GM21381 (cell line): ENCODE results near the gene C6orf132.
"Not testable (repeated sequence)": the region's sequence is repeated elsewhere in the genome, so short reads cannot be mapped to it uniquely, and the experiment has no call there.

Source experiments
- ATAC-seq: cut with Tn5 transposase; IDR thresholded peaks from one replicate; pipeline ENCODE4 v1.9.1; 2021; ENCODE audit warnings: mild to moderate bottlenecking, moderate library complexity; ENCODE audit not compliant: unreplicated experiment

C6orf132 gene, protein sequence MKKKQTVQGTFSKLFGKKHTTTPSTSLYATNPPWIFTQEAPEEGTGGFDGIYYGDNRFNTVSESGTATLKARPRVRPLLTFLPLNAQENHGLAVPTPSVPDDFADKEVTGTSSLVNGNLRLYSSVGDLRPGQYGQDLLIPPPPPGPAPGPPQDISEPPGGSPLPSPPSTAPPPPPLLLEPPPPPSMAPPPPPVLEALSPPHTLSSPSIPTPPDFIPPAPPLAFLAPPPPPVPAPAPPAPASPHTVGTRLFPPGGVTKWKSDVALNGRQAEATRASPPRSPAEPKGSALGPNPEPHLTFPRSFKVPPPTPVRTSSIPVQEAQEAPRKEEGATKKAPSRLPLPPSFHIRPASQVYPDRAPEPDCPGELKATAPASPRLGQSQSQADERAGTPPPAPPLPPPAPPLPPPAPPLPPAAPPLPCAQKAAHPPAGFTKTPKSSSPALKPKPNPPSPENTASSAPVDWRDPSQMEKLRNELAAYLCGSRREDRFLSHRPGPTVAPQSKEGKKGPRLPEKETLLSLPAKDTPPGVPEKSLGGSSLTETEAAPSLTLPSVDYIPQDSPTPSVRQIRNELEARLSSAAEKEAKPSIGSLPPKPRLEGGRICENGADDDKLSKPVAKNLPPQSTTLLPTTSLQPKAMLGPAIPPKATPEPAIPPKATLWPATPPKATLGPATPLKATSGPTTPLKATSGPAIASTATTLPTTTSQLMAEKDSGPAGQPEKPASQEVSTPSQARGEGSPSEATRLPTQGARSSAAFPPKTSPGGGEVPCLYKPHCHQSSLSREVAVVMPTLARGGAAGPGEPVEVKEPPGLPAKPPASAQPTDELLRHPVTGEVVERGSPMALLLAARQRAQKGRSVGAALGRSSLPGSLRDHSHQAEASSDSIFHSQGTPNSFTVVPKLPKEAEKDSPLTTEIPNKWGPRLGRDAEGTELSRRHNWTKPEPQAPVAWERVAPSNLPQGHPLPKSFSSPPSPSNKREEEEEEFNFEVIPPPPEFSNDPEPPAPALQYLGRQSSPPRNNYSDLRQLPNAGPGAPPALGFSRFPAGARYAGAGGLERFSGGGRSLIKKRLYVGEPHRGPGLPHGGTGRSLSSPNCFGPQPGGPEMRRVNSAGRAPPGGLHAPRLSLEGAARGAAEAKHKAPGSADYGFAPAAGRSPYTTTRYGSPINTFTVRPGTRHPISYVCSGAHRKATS

DNA sequence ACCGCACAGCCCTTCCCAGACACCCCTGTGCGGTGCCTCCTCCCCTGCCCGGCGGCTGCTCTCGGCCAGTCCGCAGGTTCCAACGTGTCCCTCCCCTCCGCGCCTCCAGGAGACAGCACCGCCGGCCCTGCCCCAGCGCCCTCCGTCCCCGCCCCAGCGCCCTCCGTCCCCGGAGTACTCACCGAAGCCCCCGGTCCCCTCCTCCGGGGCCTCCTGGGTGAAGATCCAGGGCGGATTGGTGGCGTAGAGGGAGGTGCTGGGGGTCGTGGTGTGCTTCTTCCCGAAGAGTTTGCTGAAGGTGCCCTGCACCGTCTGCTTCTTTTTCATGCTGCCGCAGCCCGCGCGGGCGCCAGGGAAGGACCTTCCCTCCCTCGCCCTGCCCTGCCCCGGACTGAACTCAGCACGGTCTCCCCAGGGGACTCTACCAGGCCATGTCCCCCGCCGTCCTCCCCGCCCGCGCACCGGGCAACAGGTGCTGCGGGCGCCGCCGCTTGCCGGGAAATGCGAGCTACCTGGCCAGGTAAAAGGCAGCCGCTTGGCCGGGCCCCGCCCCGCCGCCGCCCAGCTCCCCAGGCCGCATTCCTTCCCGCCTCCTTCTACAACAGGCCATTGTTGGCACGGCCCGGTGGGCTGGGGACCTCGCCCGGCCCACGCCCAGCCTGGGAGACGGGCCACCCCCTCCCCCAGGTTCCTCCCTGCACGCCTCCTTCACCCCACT, at the start of gene C6orf132:
Gene C6orf132 (minus strand): TSS at position 503 of the 718 bp plus-strand sequence. CDS start 176 bp downstream, at position 327.
- ATAC-seq: no peak

GRCh38 chr6:42190554-42191183, 48.2 kb upstream of the C6orf132 start:
- ATAC-seq: no peak

- ATAC-seq: no peak
Measured at GRCh38 chr6:42188406-42188805, 46.0 kb upstream of the C6orf132 start.

DNA sequence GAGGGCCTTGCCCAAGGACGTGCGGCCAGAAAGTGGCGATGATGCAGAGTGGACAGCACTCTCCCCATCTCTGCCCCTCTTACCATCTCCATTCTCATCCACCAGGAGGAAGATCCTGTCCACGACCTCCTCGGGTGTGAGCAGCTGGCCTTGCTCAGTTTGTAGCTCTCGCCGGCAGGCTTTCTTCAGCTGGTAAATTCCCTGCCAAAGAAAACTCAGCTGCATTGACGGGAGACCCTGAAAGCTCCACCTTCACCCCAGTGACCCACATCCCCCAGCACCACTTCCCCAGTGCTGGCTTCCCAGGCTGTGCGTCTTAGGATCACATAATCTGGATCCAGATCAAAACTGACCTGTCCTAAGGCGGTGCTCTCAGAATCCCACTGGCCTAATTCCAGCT, 43.2 kb upstream of the C6orf132 start:
- ATAC-seq: no peak

DNA sequence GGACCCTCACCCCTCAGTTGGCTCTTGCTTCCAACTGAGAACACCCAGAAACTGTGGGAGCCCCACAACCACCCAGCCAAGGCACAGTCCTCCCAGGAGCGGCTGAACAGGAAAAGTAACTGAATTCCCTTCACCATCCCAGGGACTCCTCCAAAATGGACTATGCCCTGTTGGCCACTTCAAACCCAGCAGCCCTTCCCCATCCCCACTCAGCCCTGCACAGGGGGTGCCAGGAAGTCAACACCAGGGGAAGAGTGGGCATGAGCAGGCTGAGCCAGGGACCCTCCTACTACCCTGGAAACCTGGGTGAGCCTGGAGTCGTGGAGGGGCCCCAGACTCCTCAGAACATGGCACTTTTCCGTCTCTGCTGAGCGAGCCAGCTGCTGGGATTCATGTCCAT, 42.1 kb upstream of the C6orf132 start:
- ATAC-seq: no peak

DNA sequence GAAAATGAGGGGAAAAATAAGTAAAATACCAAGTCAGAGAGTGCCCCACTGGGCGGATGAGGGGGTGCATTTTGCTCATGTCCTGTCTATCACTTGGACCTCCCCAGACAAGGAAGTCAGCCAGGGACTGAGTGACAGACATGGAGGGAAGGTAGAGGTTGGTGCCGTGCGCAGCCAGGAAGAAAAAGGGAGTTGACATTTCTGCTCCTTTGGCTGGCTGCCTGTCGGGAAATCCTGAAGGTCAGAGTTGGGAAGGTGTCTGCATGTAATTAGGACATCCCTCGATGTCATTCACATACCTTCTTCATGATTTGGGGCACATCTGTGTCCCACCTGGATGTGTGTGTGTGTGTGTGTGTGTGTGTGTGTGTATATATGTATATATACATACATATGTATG, 39.7 kb upstream of the C6orf132 start:
- no peak for ATAC-seq

GRCh38 chr6:42179945-42180313, 37.5 kb upstream of the C6orf132 start:
- no peak for ATAC-seq

DNA sequence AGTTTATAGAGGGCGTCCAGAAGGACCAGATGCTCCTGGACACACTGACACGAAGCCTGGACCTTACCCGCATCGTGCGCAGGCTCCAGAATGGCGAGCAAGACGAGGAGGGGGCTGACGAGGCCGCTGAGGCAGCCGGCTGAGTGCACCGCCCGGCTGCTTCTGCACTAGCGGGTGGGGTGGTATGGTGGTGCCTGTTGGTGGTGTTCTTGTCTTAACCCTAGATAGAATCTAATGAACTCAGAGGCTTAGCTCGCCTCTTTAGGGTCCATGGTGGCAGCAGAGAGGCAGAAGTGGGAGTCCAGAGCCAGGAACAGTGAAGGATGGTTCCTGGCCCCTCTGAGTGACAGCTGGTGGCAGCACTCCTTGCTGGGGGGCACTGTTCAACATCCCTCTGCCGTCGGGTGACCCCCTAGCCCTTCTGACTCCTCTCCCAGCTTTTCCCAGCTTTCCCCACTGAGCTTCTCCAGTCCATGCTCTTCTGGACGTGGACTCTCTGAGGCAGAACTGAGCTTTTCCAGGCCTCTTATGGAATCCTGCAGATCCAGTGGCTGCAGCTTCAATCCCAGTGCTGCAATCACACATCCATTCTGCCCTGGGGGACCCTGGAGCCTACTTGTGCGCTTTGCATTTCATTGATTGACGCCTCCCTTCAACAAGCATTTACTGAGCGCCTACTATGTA, 37.0 kb upstream of the C6orf132 start:
- ATAC-seq: no peak

DNA sequence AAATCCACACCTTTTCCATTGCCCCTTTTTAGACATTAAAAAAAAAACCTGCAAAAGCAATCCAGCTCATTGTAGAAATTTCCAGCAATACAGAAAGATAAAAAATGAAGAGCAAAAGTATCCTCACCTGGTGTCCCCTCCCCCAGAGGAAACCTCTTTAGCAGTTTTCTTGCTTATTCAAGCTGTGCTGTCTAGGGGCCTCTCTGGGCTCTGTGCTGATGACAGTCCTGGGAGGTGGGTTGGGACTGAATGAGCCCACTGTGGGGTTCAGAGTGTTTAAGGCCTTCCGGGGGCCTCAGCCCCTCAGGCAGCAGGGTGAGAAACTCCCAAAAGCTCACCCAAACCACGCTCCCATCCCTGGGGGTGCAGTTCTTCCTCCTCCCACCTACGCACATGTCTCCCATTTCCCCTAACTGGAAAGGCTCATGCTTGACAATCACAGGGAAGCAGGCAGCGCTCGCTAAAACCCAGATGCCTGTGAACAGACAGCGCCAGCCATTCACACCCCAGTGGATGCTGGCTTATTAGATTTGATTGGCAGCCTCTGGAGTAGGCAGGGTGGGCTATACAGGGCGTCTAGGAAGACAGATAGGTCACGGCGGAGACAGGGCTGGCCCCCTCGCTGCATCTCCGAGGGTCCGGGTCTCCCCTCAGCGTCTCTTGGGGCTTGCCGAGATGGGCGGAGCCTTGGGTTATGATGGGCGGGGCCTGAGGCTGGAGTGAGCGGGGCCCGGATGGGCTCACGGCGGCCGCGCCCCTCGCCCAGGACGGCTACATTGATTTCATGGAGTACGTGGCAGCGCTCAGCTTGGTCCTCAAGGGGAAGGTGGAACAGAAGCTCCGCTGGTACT, 35.3 kb upstream of the C6orf132 start:
- no peak for ATAC-seq

DNA sequence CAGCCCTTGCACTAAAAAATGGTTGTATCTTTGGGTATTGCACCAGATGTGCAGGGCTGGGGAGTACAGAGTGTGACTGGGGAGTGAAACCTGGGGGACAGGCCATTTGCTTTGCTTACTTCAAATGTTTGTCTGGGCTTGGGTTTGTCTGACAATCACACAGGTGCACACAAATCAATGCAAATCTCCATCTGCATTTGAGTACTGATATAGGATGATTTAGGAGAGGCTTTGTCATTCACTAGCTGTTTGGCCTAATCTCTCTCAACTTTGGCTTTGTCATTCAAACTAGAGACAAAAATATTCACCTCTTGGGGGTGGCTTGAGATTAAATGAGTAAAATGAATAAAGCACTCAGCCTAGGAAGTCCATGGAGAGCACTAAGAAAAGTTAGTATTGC, 34.6 kb upstream of the C6orf132 start:
- ATAC-seq: no peak

GRCh38 chr6:42175860-42176259, 33.4 kb upstream of the C6orf132 start:
- no peak for ATAC-seq

DNA sequence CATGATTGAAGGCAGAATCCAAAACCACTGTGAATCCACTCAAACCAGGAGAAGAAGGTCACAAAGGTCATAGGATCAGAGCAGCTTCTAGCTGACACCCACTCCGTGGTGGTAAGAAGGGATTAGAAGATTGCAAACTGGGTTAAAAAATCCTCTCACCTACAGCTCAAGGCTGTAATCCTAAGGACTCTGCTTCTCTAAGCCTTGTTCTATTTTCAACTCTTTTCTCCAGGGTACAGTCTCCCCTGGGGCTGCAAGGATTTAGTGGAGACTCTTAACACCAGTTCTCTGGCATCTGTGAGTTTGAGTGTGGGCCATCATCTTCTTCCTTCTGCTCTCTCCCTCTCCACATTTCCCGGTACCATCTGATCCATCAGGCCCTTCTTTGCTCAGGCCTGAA, 30.7 kb upstream of the C6orf132 start, which contains the start of gene GUCA1A:
Gene GUCA1A (plus strand): TSS at position 264 of the 400 bp plus-strand sequence. CDS start 250 bp downstream, outside the sequence.
- no peak for ATAC-seq

GRCh38 chr6:42171813-42172581, 29.6 kb upstream of the C6orf132 start:
- ATAC-seq: no peak

GRCh38 chr6:42169780-42170179, 27.4 kb upstream of the C6orf132 start:
- ATAC-seq: not testable (repeated sequence)

- no peak for ATAC-seq
Measured at GRCh38 chr6:42168650-42169049, 26.2 kb upstream of the C6orf132 start.

GRCh38 chr6:42166444-42167141, 24.2 kb upstream of the C6orf132 start:
- no peak for ATAC-seq

GRCh38 chr6:42165016-42165415, 22.6 kb upstream of the C6orf132 start:
- no peak for ATAC-seq
